ENCODE measurements around the gene SMARCD3. TPM values are rescaled to one million over a fixed set of nuclear protein-coding genes. Genes with fewer than 3 reads are reported as not detected.

Gene SMARCD3
- total and polyA plus RNA-seq, 2 of the 13 experiments (the other 11 are each of a cell fraction or from before 2014, with no cell fraction given): 0.20 to 0.62 TPM

GRCh38 chr7:151251689-151252560 is 3.4 kb upstream of the SMARCD3 start:
- Histone ChIP-seq H3K9ac (ENCODE audit: insufficient read depth, low read depth, low read length) (no peak overlapping the region), H3K4me2 (ENCODE audit: low read depth, low read length) (peak overlapping the region; percentile 74), H3K27ac (ENCODE audit: extremely low read length, insufficient read depth, low read length) (no peak overlapping the region), H3K9me3 (ENCODE audit: low read length) (no peaks in the 10 kb centered on the region), H3K36me3 (replicated peaks in 1 of 2; ENCODE audit: control insufficient read depth in 1 of 2, insufficient read depth in 2 of 2, low read length in 2 of 2) (no peaks in the 10 kb centered on the region), H2AFZ (ENCODE audit: low read length) (no peak overlapping the region), H3K4me3 (replicated peaks in 1 of 3; ENCODE audit: insufficient read depth in 1 of 3, low read depth in 2 of 3, low read length in 3 of 3) (peak overlapping the region; percentile 34 to 68 (median 49); a peak in 5 of 6 replicates), H4K20me1 (ENCODE audit: insufficient read depth, low read length) (no peaks in the 10 kb centered on the region; the same call in 1 of the 2 replicates), H3K4me1 (ENCODE audit: insufficient read depth, low read length) (peaks cover 51% of the 10 kb centered on the region), H3K79me2 (ENCODE audit: insufficient read depth, low read length) (no peaks in the 10 kb centered on the region), H3K27me3 (ENCODE audit: control insufficient read depth in 1 of 2, insufficient read depth in 2 of 2, low read length in 2 of 2) (peaks cover 20 to 87% of the 10 kb centered on the region in 2 experiments)
- POLR2A ChIA-PET: interaction anchor here (1.5 kb wide), 1 partner anchor 25 kb away, joined by 4 read pairs; the partner anchor contains the start of gene ABCF2
- CTCF ChIA-PET (ENCODE audit: low intra/inter-chr PET ratio, low total read pairs): no interaction called here
- DNase-seq (ENCODE audit: low spot score) (no peak), ATAC-seq (peak; percentile 37), FAIRE-seq (no peak)
- 5% methylated on average over 45 of the region's 79 CpGs for WGBS (ENCODE audit: low lambda C conversion rate)
- intact Hi-C loops (cut with micrococcal nuclease; ENCODE audit: unreplicated experiment): loop anchor here (2.0 kb wide), 1 partner anchor 51 kb away; no protein-coding TSS in a partner anchor
- no TSS peak for BruUV-seq (replicated peaks)
- in situ Hi-C loops (cut with HindIII; ENCODE audit: extremely low pct_ligation_motif_present, low pct_unique_long_range_greater_than_20kb): loop anchor here (5.0 kb wide), 1 partner anchor 50 kb away; no protein-coding TSS in a partner anchor
- TF ChIP-seq ZNF34 (CRISPR knock-in tag; IDR thresholded peaks at IDR 0.05; ENCODE audit: borderline replicate concordance) (no peak), ZNF777 (CRISPR knock-in tag; IDR thresholded peaks at IDR 0.05) (0 out of 2 replicates have a peak, but pooled peaks have one; percentile 56), MTF1 (CRISPR knock-in tag; IDR thresholded peaks at IDR 0.05) (no peak), SCMH1 (CRISPR knock-in tag; IDR thresholded peaks at IDR 0.05; ENCODE audit: borderline replicate concordance) (no peak), ZFAT (CRISPR knock-in tag; conservative IDR thresholded peaks at IDR 0.05) (no peak), ZNF282 (IDR thresholded peaks at IDR 0.05; ENCODE audit: partially characterized antibody) (no peak), MTF2 (CRISPR knock-in tag; IDR thresholded peaks at IDR 0.05; ENCODE audit: borderline replicate concordance) (0 out of 2 replicates have a peak, but pooled peaks have one; percentile 12), ZNF775 (CRISPR knock-in tag; IDR thresholded peaks at IDR 0.05; ENCODE audit: borderline replicate concordance) (no peak), KLF15 (CRISPR knock-in tag; IDR thresholded peaks at IDR 0.05; ENCODE audit: borderline replicate concordance) (no peak), NONO (IDR thresholded peaks at IDR 0.05) (no peak), NONO (CRISPR knock-in tag; conservative IDR thresholded peaks at IDR 0.05) (no peak), NFE2L1 (CRISPR knock-in tag; IDR thresholded peaks at IDR 0.05; ENCODE audit: borderline replicate concordance) (no peak), ZEB1 (IDR thresholded peaks at IDR 0.05; ENCODE audit: insufficient replicate concordance, low read depth) (no peak), IRF2 (CRISPR knock-in tag; IDR thresholded peaks at IDR 0.05) (0 out of 2 replicates have a peak, but pooled peaks have one; percentile 16), ZC3H4 (CRISPR knock-in tag; IDR thresholded peaks at IDR 0.05; ENCODE audit: borderline replicate concordance) (no peak), FOXP1 (IDR thresholded peaks at IDR 0.05) (no peak), FOXP1 (CRISPR knock-in tag; IDR thresholded peaks at IDR 0.05) (no peak), BHLHE40 (IDR thresholded peaks at IDR 0.05; ENCODE audit: low read length) (no peak), U2AF2 (IDR thresholded peaks at IDR 0.05; ENCODE audit: low read depth, low read length) (no peak), PTBP1 (IDR thresholded peaks at IDR 0.05; ENCODE audit: low read depth, low read length, poor library complexity, severe bottlenecking) (peak; percentile 1)
- TF ChIP-seq, protein P1, sequence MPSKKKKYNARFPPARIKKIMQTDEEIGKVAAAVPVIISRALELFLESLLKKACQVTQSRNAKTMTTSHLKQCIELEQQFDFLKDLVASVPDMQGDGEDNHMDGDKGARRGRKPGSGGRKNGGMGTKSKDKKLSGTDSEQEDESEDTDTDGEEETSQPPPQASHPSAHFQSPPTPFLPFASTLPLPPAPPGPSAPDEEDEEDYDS (CRISPR knock-in tag; IDR thresholded peaks at IDR 0.05): no peak
- TF ChIP-seq, protein P2, sequence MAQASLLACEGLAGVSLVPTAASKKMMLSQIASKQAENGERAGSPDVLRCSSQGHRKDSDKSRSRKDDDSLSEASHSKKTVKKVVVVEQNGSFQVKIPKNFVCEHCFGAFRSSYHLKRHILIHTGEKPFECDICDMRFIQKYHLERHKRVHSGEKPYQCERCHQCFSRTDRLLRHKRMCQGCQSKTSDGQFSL (CRISPR knock-in tag; IDR thresholded peaks at IDR 0.05): no peak
- TF ChIP-seq, protein P3, sequence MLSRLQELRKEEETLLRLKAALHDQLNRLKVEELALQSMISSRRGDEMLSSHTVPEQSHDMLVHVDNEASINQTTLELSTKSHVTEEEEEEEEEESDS (CRISPR knock-in tag; IDR thresholded peaks at IDR 0.05; ENCODE audit: borderline replicate concordance): no peak

All from HepG2 (cell line).